HG03060 (cell line): Measurements from ENCODE around the gene ANHX.
A peak's percentile ranks its signal among the peaks of the same experiment; 100 is the strongest.

ENCODE experiments used
- ATAC-seq: cut with Tn5 transposase; IDR thresholded peaks from one replicate; pipeline ENCODE4 v1.9.1; 2021; ENCODE audit warnings: low read depth, moderate number of reproducible peaks; ENCODE audit not compliant: unreplicated experiment

The ANHX gene

GRCh38 chr12:133203344-133204263 is 32.1 kb downstream of the ANHX start:
- ATAC-seq: no peak

- ATAC-seq: no peak
These were observed 33.0 kb downstream of the ANHX start for GRCh38 chr12:133202493-133203343.

- ATAC-seq: no peak
These were observed 33.8 kb downstream of the ANHX start for GRCh38 chr12:133201888-133202287.

- no peak for ATAC-seq
These were observed 42.8 kb downstream of the ANHX start for GRCh38 chr12:133192847-133193246.

- no peak for ATAC-seq
These were observed 45.5 kb downstream of the ANHX start for GRCh38 chr12:133190176-133190575.

GRCh38 chr12:133181238-133181959 is 54.3 kb downstream of the ANHX start, which contains the start of gene ZNF268:
TSS of gene ZNF268 (plus strand) at chr12:133181495. CDS start at chr12:133181998, 503 bp downstream.
- peak; percentile 91 for ATAC-seq

- no peak for ATAC-seq
These were observed 55.0 kb downstream of the ANHX start for GRCh38 chr12:133180669-133181068.

GRCh38 chr12:133174901-133175300 is 60.8 kb downstream of the ANHX start:
- ATAC-seq: no peak

- ATAC-seq: no peak
These were observed 63.2 kb downstream of the ANHX start for GRCh38 chr12:133172491-133172890.
